Fibroblast of lung (primary cell): ENCODE results near the gene KCNMA1.

ENCODE experiments used
- EZH2 ChIP-seq: IDR thresholded peaks from 2 replicates; pipeline ENCODE4 v1.5.1; 2012; ENCODE audit warnings: low read length, control low read depth, mild to moderate bottlenecking; ENCODE audit errors: missing control alignments
- TF ChIP-seq, protein P1 (sequence below), 2 donors: IDR thresholded peaks in 1 of 2; conservative IDR thresholded peaks in 1 of 2; 1 replicate in 1 of 2; 2 replicates in 1 of 2; pipeline ENCODE4 v1.5.1; 2011 to 2012; ENCODE audit warnings: low read length in 2 of 2, control low read depth in 1 of 2, inconsistent platforms in 1 of 2, low read depth in 1 of 2, mild to moderate bottlenecking in 1 of 2

DNA sequence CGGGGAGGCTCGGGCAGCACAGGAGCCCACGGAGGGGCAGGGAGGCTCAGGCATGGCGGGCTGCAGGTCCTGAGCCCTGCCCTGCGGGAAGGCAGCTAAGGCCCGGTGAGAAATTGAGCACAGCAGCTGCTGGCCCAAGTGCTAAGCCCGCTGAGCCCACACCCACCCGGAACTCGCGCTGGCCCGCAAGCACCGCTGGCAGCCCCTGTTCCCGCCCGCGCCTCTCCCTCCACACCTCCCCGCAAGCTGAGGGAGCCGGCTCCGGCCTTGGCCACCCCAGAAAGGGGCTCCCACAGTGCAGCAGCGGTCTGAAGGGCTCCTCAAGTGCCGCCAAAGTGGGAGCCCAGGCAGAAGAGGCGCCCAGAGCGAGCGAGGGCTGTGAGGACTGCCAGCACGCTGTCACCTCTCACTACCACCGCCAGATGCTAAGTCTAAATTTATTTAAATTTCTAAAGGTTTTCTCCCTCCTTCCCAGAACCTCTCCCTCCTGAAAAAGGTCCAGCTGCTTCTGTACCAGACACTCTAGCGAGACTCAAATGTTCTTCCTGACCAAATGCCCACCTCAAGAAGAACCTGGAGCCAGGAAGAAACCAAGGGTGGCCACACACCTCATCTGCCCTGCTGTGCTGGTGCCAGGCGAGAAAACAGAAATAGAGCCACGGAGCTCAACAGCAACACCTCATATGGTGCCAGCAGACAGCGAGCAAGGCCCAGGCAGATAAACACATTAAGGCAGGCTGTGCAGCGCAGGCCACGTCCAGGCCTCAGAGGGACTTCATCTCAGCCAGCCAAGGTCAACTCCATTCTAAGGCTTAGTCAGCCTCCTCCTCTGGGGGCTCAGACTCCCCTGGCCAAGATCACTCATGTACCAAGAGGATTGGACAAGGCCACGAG, 47.0 kb downstream of the KCNMA1 start:
- TF ChIP-seq, protein P1, sequence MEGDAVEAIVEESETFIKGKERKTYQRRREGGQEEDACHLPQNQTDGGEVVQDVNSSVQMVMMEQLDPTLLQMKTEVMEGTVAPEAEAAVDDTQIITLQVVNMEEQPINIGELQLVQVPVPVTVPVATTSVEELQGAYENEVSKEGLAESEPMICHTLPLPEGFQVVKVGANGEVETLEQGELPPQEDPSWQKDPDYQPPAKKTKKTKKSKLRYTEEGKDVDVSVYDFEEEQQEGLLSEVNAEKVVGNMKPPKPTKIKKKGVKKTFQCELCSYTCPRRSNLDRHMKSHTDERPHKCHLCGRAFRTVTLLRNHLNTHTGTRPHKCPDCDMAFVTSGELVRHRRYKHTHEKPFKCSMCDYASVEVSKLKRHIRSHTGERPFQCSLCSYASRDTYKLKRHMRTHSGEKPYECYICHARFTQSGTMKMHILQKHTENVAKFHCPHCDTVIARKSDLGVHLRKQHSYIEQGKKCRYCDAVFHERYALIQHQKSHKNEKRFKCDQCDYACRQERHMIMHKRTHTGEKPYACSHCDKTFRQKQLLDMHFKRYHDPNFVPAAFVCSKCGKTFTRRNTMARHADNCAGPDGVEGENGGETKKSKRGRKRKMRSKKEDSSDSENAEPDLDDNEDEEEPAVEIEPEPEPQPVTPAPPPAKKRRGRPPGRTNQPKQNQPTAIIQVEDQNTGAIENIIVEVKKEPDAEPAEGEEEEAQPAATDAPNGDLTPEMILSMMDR (conservative IDR thresholded peaks at IDR 0.05 in 1 of 2, IDR thresholded peaks at IDR 0.05 in 1 of 2; ENCODE audit: low read depth in 1 of 2, low read length in 2 of 2): no peak
- TF ChIP-seq EZH2: no peak
